Muscle layer of colon (tissue), 2 donors: ENCODE data around the gene OXA1L.
"Not testable (repeated sequence)": the region's sequence is repeated elsewhere in the genome, so short reads cannot be mapped to it uniquely, and the experiment has no call there.

ENCODE experiments used
- H3K27ac ChIP-seq: one replicate; pipeline ENCODE4 v1.7.0; 2013; ENCODE audit warnings: low read depth, mild to moderate bottlenecking, low read length, moderate library complexity
- H3K27me3 ChIP-seq, 2 donors: one replicate each; pipeline ENCODE4 v1.7.0; 2013; ENCODE audit warnings: low read length in 2 of 2, mild to moderate bottlenecking in 2 of 2; ENCODE audit not compliant: insufficient read depth in 2 of 2, control insufficient read depth in 1 of 2
- H3K36me3 ChIP-seq: one replicate; pipeline ENCODE4 v1.7.0; 2013; ENCODE audit warnings: mild to moderate bottlenecking, low read length; ENCODE audit not compliant: insufficient read depth
- H3K4me1 ChIP-seq: one replicate; pipeline ENCODE4 v1.7.0; 2013; ENCODE audit warnings: mild to moderate bottlenecking, low read length; ENCODE audit not compliant: insufficient read depth
- H3K4me3 ChIP-seq, 2 donors: one replicate each; pipeline ENCODE4 v1.7.0; 2013; ENCODE audit warnings: low read length in 2 of 2, low read depth in 1 of 2, mild to moderate bottlenecking in 1 of 2, moderate library complexity in 1 of 2
- H3K9ac ChIP-seq: one replicate; pipeline ENCODE4 v1.7.0; 2013; ENCODE audit warnings: low read length
- H3K9me3 ChIP-seq: one replicate; pipeline ENCODE4 v1.7.0; 2013; ENCODE audit warnings: mild to moderate bottlenecking, low read length
- donor health status: abdominal sarcoma.
- donor health status: Adenocarcinoma of cecum.

Gene OXA1L

DNA sequence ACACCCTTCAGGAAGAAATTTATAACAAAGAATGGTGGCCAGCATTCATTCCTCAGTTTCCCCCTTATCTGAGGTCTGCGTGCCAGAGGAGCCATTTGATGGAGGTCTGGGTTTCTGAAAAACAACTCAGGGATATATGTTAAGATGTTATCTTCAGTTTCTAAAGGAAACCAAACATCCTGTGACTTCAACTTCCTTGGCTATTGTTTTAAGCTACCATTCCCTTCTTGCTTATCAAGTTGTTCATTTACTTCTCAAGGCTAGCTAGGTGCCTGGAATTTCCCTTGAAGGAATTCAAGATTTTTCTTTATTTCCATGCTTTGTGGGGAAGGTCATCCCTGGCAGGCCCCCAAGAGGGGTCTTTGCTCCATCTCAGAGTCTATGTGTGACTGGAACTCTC lies 27.1 kb upstream of the OXA1L start:
- Histone ChIP-seq H3K27me3 (no peaks in the 10 kb centered on the region), H3K27ac (no peak overlapping the region), H3K4me3 (no peak overlapping the region), H3K4me1 (no peaks in the 10 kb centered on the region), H3K36me3 (no peaks in the 10 kb centered on the region), H3K9me3 (no peaks in the 10 kb centered on the region), H3K9ac (no peak overlapping the region)

DNA sequence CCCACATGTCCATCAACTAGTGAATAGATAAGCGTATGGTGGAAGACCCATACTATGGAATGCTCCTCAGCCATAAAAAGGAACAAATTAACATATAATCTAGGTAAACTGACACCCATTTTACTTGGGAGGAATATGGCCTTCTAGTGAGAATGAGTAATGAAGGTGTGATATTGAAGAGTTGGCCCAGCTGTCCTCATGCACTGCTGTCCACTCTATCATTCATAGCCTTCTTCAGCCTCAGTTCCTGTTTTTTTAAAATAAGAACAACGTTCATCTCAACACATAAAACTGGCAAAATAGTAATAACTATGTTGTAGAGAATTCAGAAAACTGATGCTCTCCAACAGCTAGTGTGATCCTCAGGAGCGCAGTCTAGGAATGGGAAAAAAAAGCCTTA lies 26.5 kb upstream of the OXA1L start:
- Histone ChIP-seq H3K9me3 (no peaks in the 10 kb centered on the region), H3K9ac (no peak overlapping the region), H3K4me1 (no peaks in the 10 kb centered on the region), H3K4me3 (no peak overlapping the region), H3K27ac (no peak overlapping the region), H3K36me3 (no peaks in the 10 kb centered on the region), H3K27me3 (no peaks in the 10 kb centered on the region)

DNA sequence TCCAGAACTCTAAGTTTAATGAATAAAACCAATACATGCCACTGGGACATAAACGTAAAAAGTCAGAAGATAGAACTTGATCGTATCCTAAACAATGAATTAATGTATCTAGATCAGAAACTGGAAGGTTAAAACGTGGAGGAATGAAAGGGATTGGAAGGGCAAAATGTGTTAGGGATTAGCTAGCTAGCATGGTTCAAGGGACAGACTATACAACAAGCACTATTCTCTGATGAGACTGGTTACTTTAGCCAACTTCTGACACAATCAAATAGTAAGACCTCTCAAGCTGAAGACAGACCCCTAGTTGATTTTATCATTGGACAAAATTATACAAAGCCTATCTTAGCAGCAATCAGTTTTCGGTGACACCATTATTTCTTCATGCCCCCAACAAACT lies 18.7 kb upstream of the OXA1L start:
- Histone ChIP-seq H3K27ac (no peak overlapping the region), H3K4me3 (no peak overlapping the region), H3K4me1 (no peaks in the 10 kb centered on the region), H3K27me3 (no peaks in the 10 kb centered on the region), H3K9me3 (no peaks in the 10 kb centered on the region), H3K9ac (no peak overlapping the region), H3K36me3 (no peaks in the 10 kb centered on the region)

DNA sequence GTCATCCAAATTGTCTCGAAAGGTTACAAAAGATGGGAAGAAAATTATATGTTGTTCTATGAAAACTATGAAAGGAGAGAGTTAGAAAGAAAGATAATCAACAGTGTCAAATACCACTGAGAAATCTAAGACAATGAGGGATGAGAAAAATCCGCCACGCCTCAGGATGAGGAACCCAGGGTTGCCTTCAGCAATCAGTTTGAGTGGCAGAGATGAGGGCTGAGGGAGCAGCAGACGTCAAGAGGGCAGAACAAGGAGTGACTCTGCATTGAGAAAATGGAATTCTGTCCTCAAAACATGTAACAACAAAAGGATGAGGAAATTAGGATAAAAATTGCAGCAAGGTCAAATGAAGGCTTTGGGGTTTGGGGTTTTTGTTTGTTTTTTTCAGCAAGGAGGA lies 18.3 kb upstream of the OXA1L start:
- Histone ChIP-seq H3K4me1 (no peaks in the 10 kb centered on the region), H3K9ac (no peak overlapping the region), H3K4me3 (no peak overlapping the region), H3K27me3 (no peaks in the 10 kb centered on the region), H3K36me3 (no peaks in the 10 kb centered on the region), H3K27ac (no peak overlapping the region), H3K9me3 (no peaks in the 10 kb centered on the region)

DNA sequence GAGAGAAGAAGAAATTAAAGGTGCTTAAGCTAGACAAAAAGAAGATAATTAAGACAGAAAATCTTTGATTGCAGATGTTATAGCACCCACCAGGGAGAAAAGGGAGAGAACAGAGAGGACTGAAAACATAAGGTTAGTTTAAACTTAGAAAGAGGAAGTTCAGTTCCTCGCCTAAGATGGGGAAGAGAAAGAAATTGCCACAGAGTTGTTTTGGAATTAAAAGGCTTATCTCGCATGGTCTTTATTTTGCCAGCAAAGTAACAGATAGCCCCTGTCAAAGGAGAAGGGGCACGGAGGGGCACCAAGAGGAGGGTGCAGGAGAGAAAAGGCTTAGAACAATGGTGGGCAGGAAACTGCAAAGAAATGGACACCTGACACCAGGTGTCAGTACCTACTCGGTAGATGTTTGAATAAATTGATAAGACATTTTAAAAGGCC lies 17.8 kb upstream of the OXA1L start:
- Histone ChIP-seq H3K9ac (no peak overlapping the region), H3K9me3 (no peaks in the 10 kb centered on the region), H3K4me3 (no peak overlapping the region), H3K36me3 (no peaks in the 10 kb centered on the region), H3K4me1 (no peaks in the 10 kb centered on the region), H3K27ac (no peak overlapping the region), H3K27me3 (no peaks in the 10 kb centered on the region)

DNA sequence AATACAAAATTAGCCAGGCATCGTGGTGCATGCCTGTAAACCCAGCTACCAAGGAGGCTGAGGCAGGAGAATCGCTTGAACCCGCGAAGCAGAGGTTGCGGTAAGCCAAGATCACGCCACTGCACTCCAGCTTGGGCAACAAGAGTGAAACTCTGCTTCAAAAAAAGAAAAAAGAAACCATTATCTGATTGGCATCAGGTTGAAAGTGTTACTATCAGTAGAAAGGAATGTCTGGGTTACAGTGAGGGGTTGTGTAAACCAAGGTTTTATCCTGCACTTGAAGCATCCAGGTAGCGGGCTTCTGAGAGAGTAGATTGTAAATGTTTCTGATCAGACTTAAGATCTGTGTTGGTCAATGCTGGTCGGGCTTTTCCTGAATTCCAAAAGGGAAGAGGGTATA lies 14.1 kb upstream of the OXA1L start:
- Histone ChIP-seq H3K9me3 (no peaks in the 10 kb centered on the region), H3K27ac (no peak overlapping the region), H3K27me3 (no peaks in the 10 kb centered on the region), H3K4me1 (no peaks in the 10 kb centered on the region), H3K9ac (no peak overlapping the region), H3K36me3 (no peaks in the 10 kb centered on the region), H3K4me3 (no peak overlapping the region)

DNA sequence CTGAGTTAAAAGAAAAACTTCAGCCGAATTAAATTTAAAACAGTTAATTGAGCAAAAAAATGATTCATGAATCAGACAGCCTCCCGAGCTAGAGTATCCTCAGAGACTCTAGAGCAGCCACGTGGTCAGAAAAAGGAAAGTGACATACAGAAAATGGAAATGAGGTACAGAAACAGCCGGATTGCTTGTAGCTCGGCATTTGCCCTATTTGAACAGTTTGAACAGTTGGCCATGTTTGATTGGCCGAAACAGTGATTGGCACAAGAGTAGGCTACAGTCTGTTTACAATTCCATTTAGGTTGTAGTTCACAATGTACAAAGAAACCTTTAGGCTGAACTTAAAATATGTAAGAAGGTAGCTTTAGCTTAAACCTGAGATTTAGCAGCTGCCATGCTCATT lies 12.9 kb upstream of the OXA1L start:
- Histone ChIP-seq H3K36me3 (no peaks in the 10 kb centered on the region), H3K9me3 (no peaks in the 10 kb centered on the region), H3K27me3 (no peaks in the 10 kb centered on the region), H3K4me3 (no peak overlapping the region), H3K4me1 (no peaks in the 10 kb centered on the region), H3K27ac (no peak overlapping the region), H3K9ac (no peak overlapping the region)

DNA sequence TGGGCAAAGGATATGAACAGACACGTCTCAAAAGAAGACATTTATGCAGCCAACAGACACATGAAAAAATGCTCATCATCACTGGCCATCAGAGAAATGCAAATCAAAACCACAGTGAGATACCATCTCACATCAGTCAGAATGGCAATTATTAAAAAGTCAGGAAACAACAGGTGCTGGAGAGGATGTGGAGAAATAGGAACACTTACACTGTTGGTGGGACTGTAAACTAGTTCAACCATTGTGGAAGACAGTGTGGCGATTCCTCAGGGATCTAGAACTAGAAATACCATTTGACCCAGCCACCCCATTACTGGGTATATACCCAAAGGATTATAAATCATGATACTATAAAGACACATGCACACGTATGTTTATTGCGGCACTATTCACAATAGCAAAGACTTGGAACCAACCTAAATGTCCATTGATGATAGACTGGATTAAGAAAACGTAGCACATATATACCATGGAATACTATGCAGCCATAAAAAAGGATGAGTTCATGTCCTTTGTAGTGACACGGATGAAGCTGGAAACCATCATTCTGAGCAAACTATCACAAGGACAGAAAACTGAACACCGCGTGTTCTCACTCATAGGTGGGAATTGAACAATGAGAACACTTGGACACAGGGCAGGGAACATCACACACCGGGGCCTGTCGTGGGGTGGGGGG lies 8.4 kb upstream of the OXA1L start:
- not testable (repeated sequence) for H3K4me1 ChIP-seq, H3K36me3 ChIP-seq, H3K9me3 ChIP-seq, H3K9ac ChIP-seq, H3K27me3 ChIP-seq, H3K4me3 ChIP-seq, H3K27ac ChIP-seq

DNA sequence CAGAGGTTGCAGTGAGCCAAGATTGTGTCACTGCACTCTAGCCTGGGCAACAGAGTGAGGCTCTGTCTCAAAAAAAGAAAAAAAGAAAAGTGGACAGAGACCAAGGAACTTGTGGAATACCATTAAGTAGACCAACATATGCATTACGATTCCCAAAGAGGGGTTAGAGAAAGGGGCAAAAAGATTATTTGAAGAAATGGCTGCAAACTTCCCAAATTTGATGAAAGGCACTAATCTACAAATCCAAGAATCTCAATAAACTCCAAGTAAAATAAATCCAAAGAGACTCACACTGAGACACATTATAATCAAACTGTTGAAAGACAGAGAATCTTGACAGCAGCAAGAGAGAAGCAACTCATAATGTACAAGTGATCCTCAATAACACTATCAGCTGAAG lies 4.8 kb upstream of the OXA1L start:
- H3K4me3 ChIP-seq = no peak overlapping the region
- no peaks in the 10 kb centered on the region for H3K9me3 ChIP-seq
- no peak overlapping the region for H3K9ac ChIP-seq
- H3K4me1 ChIP-seq = no peaks in the 10 kb centered on the region
- no peaks in the 10 kb centered on the region for H3K27me3 ChIP-seq
- H3K36me3 ChIP-seq = no peaks in the 10 kb centered on the region
- no peak overlapping the region for H3K27ac ChIP-seq

DNA sequence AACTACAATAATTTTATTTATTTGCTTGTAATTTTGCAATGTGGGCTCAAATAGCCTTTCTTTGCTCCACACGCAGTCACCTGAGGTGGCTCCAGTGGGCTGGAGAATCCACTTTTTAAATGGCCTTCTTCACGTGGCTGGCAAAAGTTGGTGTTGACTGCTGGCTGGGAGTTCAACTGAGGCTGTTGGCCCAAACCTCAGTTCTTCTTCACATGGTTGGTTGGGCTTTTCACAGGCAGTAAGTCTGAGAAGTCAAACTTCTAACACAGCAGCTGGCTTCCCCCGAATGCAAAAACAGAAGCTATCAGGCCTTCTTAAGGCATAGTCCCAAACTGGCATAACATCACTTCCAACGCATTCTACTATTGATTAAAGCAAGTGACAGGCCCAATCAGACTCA lies 2.1 kb upstream of the OXA1L start:
- no peaks in the 10 kb centered on the region for H3K9me3 ChIP-seq
- no peak overlapping the region for H3K9ac ChIP-seq
- H3K27ac ChIP-seq = peak overlapping the region; percentile 12
- no peaks in the 10 kb centered on the region for H3K27me3 ChIP-seq
- H3K4me3 ChIP-seq = no peak overlapping the region
- H3K4me1 ChIP-seq = peaks cover 14% of the 10 kb centered on the region
- H3K36me3 ChIP-seq = peaks cover 13% of the 10 kb centered on the region

DNA sequence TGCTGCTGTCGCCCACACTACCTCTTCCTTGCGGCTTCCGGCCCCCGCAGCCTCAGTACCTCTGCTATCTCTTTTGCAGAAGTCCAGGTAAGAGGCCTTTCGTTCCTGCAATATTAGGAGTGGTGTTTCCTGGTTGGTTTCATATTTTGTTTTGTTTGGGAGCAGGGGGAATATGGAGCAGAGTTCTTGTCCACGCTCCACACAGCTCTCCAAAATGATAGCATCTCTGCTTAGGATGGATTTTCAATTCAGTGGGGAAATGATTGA lies 768 bp downstream of the OXA1L start:
- H3K9me3 ChIP-seq = no peaks in the 10 kb centered on the region

DNA sequence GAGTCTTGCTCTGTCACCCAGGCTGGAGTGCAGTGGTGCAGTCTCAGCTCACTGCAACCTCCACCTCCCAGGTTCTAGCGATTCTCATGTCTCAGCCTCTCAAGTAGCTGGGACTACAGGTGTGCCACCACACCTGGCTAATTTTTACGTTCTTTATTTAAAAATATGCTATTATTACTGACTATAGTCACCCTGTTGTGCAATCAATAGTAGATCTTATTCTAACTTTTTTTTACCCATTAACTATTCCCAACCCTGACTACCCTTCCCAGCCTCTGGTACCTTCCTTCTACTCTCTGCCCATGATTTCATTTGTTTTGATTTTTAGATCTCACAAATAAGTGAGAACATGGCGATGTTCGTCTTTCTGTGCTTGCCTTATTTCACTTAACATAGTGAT lies 2.5 kb downstream of the OXA1L start:
- Histone ChIP-seq H3K4me3 (no peak overlapping the region), H3K9me3 (no peaks in the 10 kb centered on the region), H3K36me3 (peaks cover 41% of the 10 kb centered on the region), H3K27ac (no peak overlapping the region), H3K4me1 (peaks cover 14% of the 10 kb centered on the region), H3K9ac (no peak overlapping the region), H3K27me3 (no peaks in the 10 kb centered on the region)

More for the DNA sequence above, 768 bp downstream of the OXA1L start:
- Histone ChIP-seq H3K27ac (peak overlapping the region; percentile 74), H3K4me3 (peak overlapping the region; percentile 75 to 90), H3K36me3 (peaks cover 39% of the 10 kb centered on the region), H3K27me3 (no peaks in the 10 kb centered on the region), H3K4me1 (peaks cover 14% of the 10 kb centered on the region), H3K9ac (peak overlapping the region; percentile 66)
